ENCODE data around the gene SH3BP2. TPM values are rescaled to one million over a fixed set of nuclear protein-coding genes. Genes with fewer than 3 reads are reported as not detected.
A peak's percentile ranks its signal among the peaks of the same experiment; 100 is the strongest.

The SH3BP2 gene
- total and polyA plus RNA-seq, 7 donors = 18.4 to 82.4 (median 29.9) TPM

DNA sequence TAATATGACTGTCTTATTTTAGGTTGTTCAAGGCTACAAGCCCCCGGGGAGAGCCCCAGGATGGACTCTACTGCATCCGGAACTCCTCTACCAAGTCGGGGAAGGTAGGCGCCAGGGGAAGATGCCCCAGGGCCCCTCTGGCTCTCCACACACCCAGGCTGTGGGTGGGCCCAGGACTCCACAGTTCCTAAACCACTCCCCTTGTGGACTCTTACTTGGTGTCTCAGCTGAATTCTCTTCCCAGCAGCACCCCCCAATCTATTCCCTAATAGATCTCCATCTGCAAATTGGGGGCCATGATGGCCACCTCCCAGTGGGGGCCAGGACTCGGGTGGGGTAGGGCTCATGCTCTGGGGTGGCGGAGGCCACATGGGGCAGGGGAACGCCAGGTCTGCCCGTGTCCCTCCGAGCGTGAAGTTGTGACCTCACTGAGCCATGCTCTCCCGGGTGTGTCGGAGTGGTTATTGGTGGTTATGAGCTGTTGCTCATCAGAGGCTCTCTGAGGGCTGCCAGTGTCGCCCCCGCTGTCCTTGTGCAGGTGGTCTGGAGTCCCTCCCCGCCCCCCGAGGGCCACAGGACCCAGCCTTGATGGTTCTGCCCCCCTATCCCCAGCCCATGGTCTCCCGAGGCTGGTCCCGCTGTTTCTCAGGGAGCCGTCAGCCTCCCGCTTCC lies 39.6 kb downstream of the SH3BP2 start:
- H3K9me3 ChIP-seq = no peaks in the 10 kb centered on the region
- intact Hi-C loops (cut with DNase I) = no loop called here
- no peak overlapping the region for H3K27ac ChIP-seq
- TF ChIP-seq EP300 (IDR thresholded peaks at IDR 0.05) = no peak
- no peak for TF ChIP-seq POLR2AphosphoS5 (IDR thresholded peaks at IDR 0.05)
- TF ChIP-seq POLR2A (IDR thresholded peaks at IDR 0.05) = no peak
- TF ChIP-seq, protein P1, sequence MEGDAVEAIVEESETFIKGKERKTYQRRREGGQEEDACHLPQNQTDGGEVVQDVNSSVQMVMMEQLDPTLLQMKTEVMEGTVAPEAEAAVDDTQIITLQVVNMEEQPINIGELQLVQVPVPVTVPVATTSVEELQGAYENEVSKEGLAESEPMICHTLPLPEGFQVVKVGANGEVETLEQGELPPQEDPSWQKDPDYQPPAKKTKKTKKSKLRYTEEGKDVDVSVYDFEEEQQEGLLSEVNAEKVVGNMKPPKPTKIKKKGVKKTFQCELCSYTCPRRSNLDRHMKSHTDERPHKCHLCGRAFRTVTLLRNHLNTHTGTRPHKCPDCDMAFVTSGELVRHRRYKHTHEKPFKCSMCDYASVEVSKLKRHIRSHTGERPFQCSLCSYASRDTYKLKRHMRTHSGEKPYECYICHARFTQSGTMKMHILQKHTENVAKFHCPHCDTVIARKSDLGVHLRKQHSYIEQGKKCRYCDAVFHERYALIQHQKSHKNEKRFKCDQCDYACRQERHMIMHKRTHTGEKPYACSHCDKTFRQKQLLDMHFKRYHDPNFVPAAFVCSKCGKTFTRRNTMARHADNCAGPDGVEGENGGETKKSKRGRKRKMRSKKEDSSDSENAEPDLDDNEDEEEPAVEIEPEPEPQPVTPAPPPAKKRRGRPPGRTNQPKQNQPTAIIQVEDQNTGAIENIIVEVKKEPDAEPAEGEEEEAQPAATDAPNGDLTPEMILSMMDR (IDR thresholded peaks at IDR 0.05) = no peak
- H3K4me1 ChIP-seq = peaks cover 0 to 7% (median 5%) of the 10 kb centered on the region in 4 donors
- 82 to 91% methylated on average over 20 of the region's 20 CpGs for WGBS, 2 donors
- H3K27me3 ChIP-seq = no peaks in the 10 kb centered on the region
- peak; percentile 62 for DNase-seq
- no peak overlapping the region for H3K4me3 ChIP-seq
- H3K36me3 ChIP-seq = peaks cover 0 to 55% (median 9%) of the 10 kb centered on the region in 4 donors

DNA sequence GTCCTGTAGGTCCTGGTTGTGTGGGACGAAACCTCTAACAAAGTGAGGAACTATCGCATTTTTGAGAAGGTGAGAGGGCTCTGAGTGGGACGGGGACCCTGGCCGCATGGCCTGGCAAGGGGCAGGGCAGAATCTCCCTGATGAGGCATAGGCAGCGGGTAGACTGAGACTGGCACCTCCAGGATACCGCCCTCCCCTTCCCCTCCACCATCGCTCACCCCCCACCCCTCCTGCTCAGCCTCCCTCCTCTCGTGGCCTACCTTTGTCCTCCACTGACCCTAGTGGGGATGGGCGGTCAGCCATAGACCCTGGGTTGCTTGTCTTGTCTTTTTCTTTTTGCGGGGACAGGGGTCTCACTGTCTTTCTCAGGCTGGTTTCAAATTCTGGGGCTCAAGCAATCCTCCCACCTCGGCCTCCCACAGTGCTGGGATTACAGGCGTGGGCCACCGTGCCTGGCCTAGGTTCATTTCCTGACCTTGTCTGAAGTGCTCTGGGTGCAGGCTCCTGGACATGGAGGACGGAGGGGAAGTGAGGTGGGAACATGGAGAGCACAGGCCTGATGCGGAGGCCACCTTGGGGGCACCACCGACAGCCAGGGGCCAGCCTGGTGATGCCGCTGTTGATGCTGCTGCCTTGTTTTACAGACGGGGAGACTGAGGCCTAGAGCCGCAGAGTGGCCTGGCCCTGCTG lies 40.2 kb downstream of the SH3BP2 start:
- H3K27ac ChIP-seq = no peak overlapping the region
- TF ChIP-seq EP300 (IDR thresholded peaks at IDR 0.05) (no peak), POLR2AphosphoS5 (IDR thresholded peaks at IDR 0.05) (no peak), POLR2A (IDR thresholded peaks at IDR 0.05) (no peak)
- H3K9me3 ChIP-seq = no peaks in the 10 kb centered on the region
- peaks cover 0 to 49% (median 9%) of the 10 kb centered on the region in 4 donors for H3K36me3 ChIP-seq
- intact Hi-C loops (cut with DNase I) = no loop called here
- H3K4me1 ChIP-seq = peaks cover 0 to 14% (median 11%) of the 10 kb centered on the region in 4 donors
- no peaks in the 10 kb centered on the region for H3K27me3 ChIP-seq
- WGBS, 2 donors = 92 to 94% methylated on average over 19 of the region's 19 CpGs
- H3K4me3 ChIP-seq = no peak overlapping the region
- DNase-seq = peak; percentile 59

DNA sequence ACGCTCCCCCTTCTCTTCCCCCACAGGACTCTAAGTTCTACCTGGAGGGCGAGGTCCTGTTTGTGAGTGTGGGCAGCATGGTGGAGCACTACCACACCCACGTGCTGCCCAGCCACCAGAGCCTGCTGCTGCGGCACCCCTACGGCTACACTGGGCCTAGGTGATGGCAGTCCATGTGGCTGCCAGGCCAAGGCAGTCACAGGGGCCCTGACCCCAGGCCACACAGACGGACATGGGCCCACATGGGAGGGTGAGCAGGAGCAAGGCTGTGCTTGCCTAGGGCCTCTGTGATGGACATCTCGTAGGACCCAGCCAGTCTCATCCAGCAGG lies 40.8 kb downstream of the SH3BP2 start:
- Histone ChIP-seq H3K9me3 (no peaks in the 10 kb centered on the region), H3K4me1 (peaks cover 0 to 19% (median 15%) of the 10 kb centered on the region in 4 donors), H3K27me3 (no peaks in the 10 kb centered on the region), H3K27ac (no peak overlapping the region), H3K4me3 (no peak overlapping the region), H3K36me3 (peaks cover 0 to 45% (median 9%) of the 10 kb centered on the region in 4 donors)
- intact Hi-C loops (cut with DNase I) = no loop called here
- peak; percentile 50 for DNase-seq
- WGBS, 2 donors = 89 to 93% methylated on average over 7 of the region's 7 CpGs
- TF ChIP-seq POLR2A (IDR thresholded peaks at IDR 0.05) (no peak), EP300 (IDR thresholded peaks at IDR 0.05) (no peak), POLR2AphosphoS5 (IDR thresholded peaks at IDR 0.05) (no peak)
- TF ChIP-seq, protein P1 (IDR thresholded peaks at IDR 0.05) = no peak

DNA sequence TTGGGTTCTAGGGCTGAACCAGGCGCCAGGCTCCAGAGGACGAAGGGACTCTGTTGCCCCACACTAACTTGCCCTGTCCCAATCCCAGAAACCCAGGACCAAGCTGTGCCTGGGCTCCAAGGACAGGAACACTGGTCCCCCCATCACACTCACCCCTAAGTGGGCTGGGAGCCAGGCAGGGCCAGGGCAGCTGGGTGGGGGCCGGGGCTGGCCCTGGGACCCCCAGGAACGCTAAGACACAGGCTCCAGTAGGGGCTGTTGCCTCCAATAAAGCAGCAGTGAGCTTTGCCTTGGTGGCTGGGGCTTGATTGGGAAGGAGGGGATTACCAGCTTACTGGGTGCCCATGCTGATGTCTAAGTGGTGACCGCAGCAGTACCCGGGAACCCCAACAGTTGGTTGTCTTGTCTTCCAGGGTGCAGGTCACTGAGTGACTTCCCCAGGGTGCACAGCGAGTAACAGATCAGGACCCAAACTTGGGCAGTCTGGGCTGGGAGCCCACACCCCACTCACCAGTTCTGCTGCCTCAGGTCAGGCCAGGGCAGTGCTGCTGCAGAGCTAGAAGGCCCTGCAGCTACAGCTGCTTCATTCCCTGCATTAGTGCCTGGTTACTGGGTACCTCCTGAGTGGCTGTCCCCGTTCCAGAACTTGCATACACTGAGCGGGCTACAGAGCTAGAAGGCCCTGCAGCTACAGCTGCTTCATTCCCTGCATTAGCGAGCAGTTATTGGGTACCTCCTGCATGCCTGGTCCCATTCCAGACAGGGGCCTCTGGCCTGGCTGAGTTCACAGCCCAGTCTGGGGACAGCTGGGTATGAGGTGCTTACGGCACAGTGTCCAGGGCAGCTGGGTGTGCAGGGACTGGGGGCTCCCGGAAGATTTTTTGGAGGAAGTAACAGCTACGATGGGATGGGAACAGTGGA lies 41.4 kb downstream of the SH3BP2 start:
- intact Hi-C loops (cut with DNase I) = no loop called here
- no peaks in the 10 kb centered on the region for H3K9me3 ChIP-seq

More for the DNA sequence above, 41.4 kb downstream of the SH3BP2 start:
- TF ChIP-seq POLR2A (IDR thresholded peaks at IDR 0.05) = no peak
- TF ChIP-seq POLR2AphosphoS5 (IDR thresholded peaks at IDR 0.05) = no peak
- TF ChIP-seq, protein P1 (IDR thresholded peaks at IDR 0.05) = no peak
- TF ChIP-seq EP300 (IDR thresholded peaks at IDR 0.05) = no peak
- DNase-seq = peak; percentile 56
- Histone ChIP-seq H3K27ac (no peak overlapping the region), H3K27me3 (no peaks in the 10 kb centered on the region), H3K4me3 (no peak overlapping the region), H3K4me1 (peaks cover 0 to 19% (median 17%) of the 10 kb centered on the region in 4 donors), H3K36me3 (peaks cover 0 to 44% (median 9%) of the 10 kb centered on the region in 4 donors)
- WGBS, 2 donors = 85 to 87% methylated on average over 13 of the region's 13 CpGs

All from sigmoid colon (tissue), 7 donors.